ENCODE results near the gene SOX10. TPM values are rescaled to one million over a fixed set of nuclear protein-coding genes. Genes with fewer than 3 reads are reported as not detected.

SOX10 gene
- total and polyA plus RNA-seq, 9 of the 15 experiments (the other 6 are each of a cell fraction or from before 2014, with no cell fraction given): not detected

- TF ChIP-seq RUNX1 (IDR thresholded peaks at IDR 0.05; ENCODE audit: low read depth) (no peak), CREB1 (IDR thresholded peaks at IDR 0.05) (peak; percentile 24; the same call in 1 of the 2 replicates), CREB1 (CRISPR knock-in tag; IDR thresholded peaks at IDR 0.05) (no peak; the same call in 1 of the 2 replicates), ELK1 (CRISPR knock-in tag; IDR thresholded peaks at IDR 0.05) (no peak), KDM5B (IDR thresholded peaks at IDR 0.05; ENCODE audit: insufficient replicate concordance, low read depth, low read length) (no peak), ESRRA (IDR thresholded peaks at IDR 0.05; ENCODE audit: borderline replicate concordance, low read depth) (peak; percentile 68; the same call in 1 of the 2 replicates), PRMT5 (CRISPR knock-in tag; IDR thresholded peaks at IDR 0.05) (no peak)
These were observed 7.5 kb upstream of the SOX10 start (continued) for GRCh38 chr22:37991731-37992442.

GRCh38 chr22:37990862-37991261, 6.5 kb upstream of the SOX10 start:
- BruUV-seq (replicated peaks): no TSS peak

More at GRCh38 chr22:37990862-37991261, 6.5 kb upstream of the SOX10 start:
- in situ Hi-C loops (cut with MboI) (no loop called here), intact Hi-C loops (cut with micrococcal nuclease) (no loop called here)
- no peak overlapping the region for H3K9ac ChIP-seq (ENCODE audit: insufficient read depth in 1 of 2, low read depth in 2 of 2, low read length in 2 of 2)
- H3K4me1 ChIP-seq (replicated peaks in 1 of 2; ENCODE audit: control insufficient read depth in 2 of 2, insufficient read depth in 2 of 2, low read length in 2 of 2): peaks cover 0 to 6% of the 10 kb centered on the region in 2 experiments; a peak in 2 of 5 replicates
- no peaks in the 10 kb centered on the region for H3K36me3 ChIP-seq (ENCODE audit: control insufficient read depth, insufficient read depth, low read length)
- no peak overlapping the region for H3K27ac ChIP-seq (ENCODE audit: extremely low read depth, low read depth, low read length)
- no peak for DNase-seq (ENCODE audit: extremely low read depth in 1 of 4, low spot score in 3 of 4)
- H3K4me2 ChIP-seq (ENCODE audit: insufficient read depth, low read length): no peak overlapping the region
- no peaks in the 10 kb centered on the region for H3K9me3 ChIP-seq (replicated peaks; ENCODE audit: control insufficient read depth, insufficient read depth, low read depth, low read length)
- no peaks in the 10 kb centered on the region for H4K20me1 ChIP-seq (replicated peaks; ENCODE audit: control insufficient read depth, insufficient read depth, low read length)
- 14% methylated on average over 4 of the region's 7 CpGs for WGBS (ENCODE audit: insufficient coverage, low coverage, missing lambda C conversion rate)
- FAIRE-seq: no peak
- H3K9me1 ChIP-seq (ENCODE audit: control insufficient read depth, insufficient read depth, low read length): no peaks in the 10 kb centered on the region
- H3K27me3 ChIP-seq (ENCODE audit: control insufficient read depth in 2 of 2, insufficient read depth in 2 of 2, low read length in 2 of 2): no peaks in the 10 kb centered on the region
- H3K79me2 ChIP-seq (ENCODE audit: control insufficient read depth, insufficient read depth, low read length): no peaks in the 10 kb centered on the region
- no peak overlapping the region for H3K4me3 ChIP-seq
- CTCF ChIA-PET (ENCODE audit: low intra/inter-chr PET ratio): no interaction called here
- H2AFZ ChIP-seq (ENCODE audit: low read depth, low read length): no peak overlapping the region
- POLR2A ChIA-PET: no interaction called here
- ATAC-seq: no peak
- no peak for TF ChIP-seq PPARD (CRISPR knock-in tag; IDR thresholded peaks at IDR 0.05)
- 0 out of 2 replicates have a peak, but pooled peaks have one; percentile 27 for TF ChIP-seq ZNF121 (CRISPR knock-in tag; conservative IDR thresholded peaks at IDR 0.05)
